HEK293T (cell line): Measurements from ENCODE around the gene VPS37C.
A peak's percentile ranks its signal among the peaks of the same experiment; 100 is the strongest.
"Not testable (repeated sequence)": the region's sequence is repeated elsewhere in the genome, so short reads cannot be mapped to it uniquely, and the experiment has no call there.

Source experiments
- CTCF ChIA-PET: fragments of 350-600 bp; formaldehyde crosslinking; extraction: SDS; loops from one replicate; lab custom pipeline; 2021; ENCODE audit warnings: antibody characterized with exemption, inconsistent platforms; lab: Yijun Ruan, JAX
- POLR2A ChIA-PET: fragments of 350-600 bp; formaldehyde crosslinking; extraction: SDS; loops from one replicate; lab custom pipeline; 2020; ENCODE audit warnings: antibody characterized with exemption, inconsistent platforms; lab: Yijun Ruan, JAX
- DNase-seq: peaks from one replicate; pipeline ENCODE4 v3.0.0; 2012; ENCODE audit warnings: mixed read lengths; ENCODE audit errors: extremely low spot score
- ARNT ChIP-seq: fragments of 450-650 bp; IDR thresholded peaks from 2 replicates; pipeline ENCODE4 v1.6.1; 2017; ENCODE audit warnings: mild to moderate bottlenecking
- BHLHE40 ChIP-seq: fragments of 450-650 bp; IDR thresholded peaks from 2 replicates; pipeline ENCODE4 v1.6.1; 2016; ENCODE audit warnings: mild to moderate bottlenecking, moderate library complexity, borderline replicate concordance
- CTBP1 ChIP-seq: fragments of 450-650 bp; IDR thresholded peaks from 2 replicates; pipeline ENCODE4 v1.6.1; 2016; ENCODE audit warnings: borderline replicate concordance
- ELF4 ChIP-seq: fragments of 450-650 bp; IDR thresholded peaks from 2 replicates; pipeline ENCODE4 v1.6.1; 2017; ENCODE audit warnings: antibody characterized with exemption
- FOXA1 ChIP-seq: fragments of 450-650 bp; IDR thresholded peaks from 2 replicates; pipeline ENCODE4 v1.6.1; 2016; ENCODE audit warnings: mild to moderate bottlenecking
- FOXK2 ChIP-seq: fragments of 450-650 bp; IDR thresholded peaks from 2 replicates; pipeline ENCODE4 v1.6.1; 2016; ENCODE audit warnings: mild to moderate bottlenecking
- FOXM1 ChIP-seq: fragments of 450-650 bp; IDR thresholded peaks from 2 replicates; pipeline ENCODE4 v1.6.1; 2017; ENCODE audit warnings: mild to moderate bottlenecking, borderline replicate concordance
- HDGF ChIP-seq: fragments of 450-650 bp; IDR thresholded peaks from 2 replicates; pipeline ENCODE4 v1.6.1; 2017; ENCODE audit warnings: antibody characterized with exemption, borderline replicate concordance
- L3MBTL2 ChIP-seq: fragments of 450-650 bp; conservative IDR thresholded peaks from 2 replicates; pipeline ENCODE4 v1.6.1; 2016; ENCODE audit warnings: mild to moderate bottlenecking
- LEF1 ChIP-seq: fragments of 450-650 bp; IDR thresholded peaks from 2 replicates; pipeline ENCODE4 v1.6.1; 2017; ENCODE audit warnings: mild to moderate bottlenecking, borderline replicate concordance
- NFRKB ChIP-seq: fragments of 450-650 bp; IDR thresholded peaks from 2 replicates; pipeline ENCODE4 v1.6.1; 2016; ENCODE audit warnings: mild to moderate bottlenecking, moderate library complexity
- SP1 ChIP-seq: fragments of 450-650 bp; IDR thresholded peaks from 2 replicates; pipeline ENCODE4 v1.6.1; 2017
- SUZ12 ChIP-seq: fragments of 450-650 bp; IDR thresholded peaks from 2 replicates; pipeline ENCODE4 v1.6.1; 2016; ENCODE audit warnings: mild to moderate bottlenecking
- TARDBP ChIP-seq: fragments of 450-650 bp; IDR thresholded peaks from 2 replicates; pipeline ENCODE4 v1.6.1; 2016
- ZNF384 ChIP-seq: fragments of 450-650 bp; IDR thresholded peaks from 2 replicates; pipeline ENCODE4 v1.6.1; 2016
- TF ChIP-seq, protein P1 (sequence below): fragments of 450-650 bp; IDR thresholded peaks from 2 replicates; pipeline ENCODE4 v1.6.1; 2016

Gene VPS37C

DNA sequence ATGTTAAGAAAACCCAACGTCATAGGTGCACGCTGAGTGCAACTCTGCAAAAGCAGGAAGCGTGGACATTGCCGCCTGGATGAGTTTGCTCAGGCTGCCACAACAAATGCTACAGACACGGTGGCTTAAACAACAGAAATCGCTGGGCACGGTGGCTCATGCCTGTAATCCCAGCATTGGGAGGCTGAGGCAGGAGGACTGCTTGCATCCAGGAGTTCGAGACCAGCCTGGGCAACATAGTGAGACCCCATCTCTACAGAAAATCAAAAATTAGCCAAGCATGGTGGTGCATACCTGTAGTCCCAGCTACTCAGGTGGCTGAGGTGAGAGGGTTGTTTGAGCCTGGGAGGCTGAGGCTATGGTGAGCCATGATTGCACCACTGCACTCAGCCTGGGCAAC lies 28.7 kb upstream of the VPS37C start:
- CTCF ChIA-PET, result interaction anchor here (0.6 to 0.9 kb wide), 2 partner anchors 359 kb away, joined by 4 to 5 read pairs; no protein-coding TSS in a partner anchor
- POLR2A ChIA-PET, result no interaction called here
- DNase-seq, result no peak
- no peak for TF ChIP-seq HDGF
- no peak for TF ChIP-seq LEF1
- no peak for TF ChIP-seq CTBP1

DNA sequence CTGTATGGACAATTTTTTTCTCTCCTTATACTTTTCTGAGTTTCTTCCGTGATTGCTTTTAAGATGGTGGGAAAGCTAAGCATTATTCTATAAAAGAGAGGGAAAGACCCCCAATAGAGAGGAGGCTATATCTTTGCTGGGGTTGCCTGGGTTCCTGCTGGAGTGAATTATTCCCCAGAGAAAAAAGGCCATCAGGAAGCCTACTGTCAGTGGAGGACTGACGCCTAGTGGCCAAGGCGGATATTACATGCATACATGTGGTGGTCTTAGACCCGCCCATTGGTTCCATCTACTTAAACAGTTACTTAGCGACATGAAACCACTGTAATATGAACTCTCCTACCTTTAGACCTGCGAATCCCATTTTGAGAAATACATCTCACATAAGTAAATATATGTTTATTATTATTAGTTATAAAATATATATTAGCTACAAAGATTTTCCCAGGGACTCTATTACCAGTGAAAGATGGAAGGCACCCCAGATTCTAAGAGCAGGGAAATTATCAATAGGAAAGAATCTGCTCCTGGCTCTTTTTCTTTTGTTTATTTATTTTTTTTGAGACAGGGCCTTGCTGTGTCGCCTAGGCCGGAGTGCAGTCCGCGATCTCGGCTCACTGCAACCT lies 26.4 kb upstream of the VPS37C start:
- POLR2A ChIA-PET, result no interaction called here
- CTCF ChIA-PET, result interaction anchor here (1.4 to 2.1 kb wide), 2 partner anchors 9 to 356 kb away, joined by 6 to 7 read pairs; no protein-coding TSS in a partner anchor
- DNase-seq, result peak; percentile 78
- TF ChIP-seq LEF1, result no peak
- TF ChIP-seq SUZ12, result no peak
- no peak for TF ChIP-seq FOXA1
- TF ChIP-seq ZNF384, result no peak
- no peak for TF ChIP-seq HDGF

DNA sequence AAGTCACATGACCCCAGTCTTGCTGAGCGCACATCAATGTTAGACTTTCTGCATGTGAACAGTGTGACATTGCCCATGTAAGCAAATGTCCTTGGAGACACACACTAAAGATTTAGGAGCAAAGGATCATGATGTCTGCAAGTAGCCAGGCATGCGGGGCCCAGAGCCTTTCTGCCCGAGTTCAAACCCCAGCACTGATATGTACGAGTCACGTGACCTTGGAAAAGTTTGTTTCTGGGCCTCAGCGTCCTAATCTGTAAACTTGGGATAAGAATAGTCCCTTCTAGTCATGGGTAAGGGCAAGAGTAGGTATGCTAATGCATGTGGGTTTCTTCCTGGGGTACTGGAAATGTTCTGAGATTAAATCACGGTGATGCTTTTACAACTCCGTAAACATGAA lies 25.3 kb upstream of the VPS37C start:
- no peak for DNase-seq
- ChIA-PET CTCF (interaction anchor here (0.7 to 2.1 kb wide), 3 partner anchors 8 to 355 kb away, joined by 4 to 7 read pairs (median 6); no protein-coding TSS in a partner anchor), POLR2A (no interaction called here)
- TF ChIP-seq HDGF (no peak), L3MBTL2 (no peak), ARNT (no peak), SP1 (no peak), CTBP1 (no peak), BHLHE40 (no peak), FOXM1 (no peak), TARDBP (no peak), ZNF384 (no peak), FOXK2 (no peak), LEF1 (no peak), ELF4 (no peak)
- TF ChIP-seq, protein P1, sequence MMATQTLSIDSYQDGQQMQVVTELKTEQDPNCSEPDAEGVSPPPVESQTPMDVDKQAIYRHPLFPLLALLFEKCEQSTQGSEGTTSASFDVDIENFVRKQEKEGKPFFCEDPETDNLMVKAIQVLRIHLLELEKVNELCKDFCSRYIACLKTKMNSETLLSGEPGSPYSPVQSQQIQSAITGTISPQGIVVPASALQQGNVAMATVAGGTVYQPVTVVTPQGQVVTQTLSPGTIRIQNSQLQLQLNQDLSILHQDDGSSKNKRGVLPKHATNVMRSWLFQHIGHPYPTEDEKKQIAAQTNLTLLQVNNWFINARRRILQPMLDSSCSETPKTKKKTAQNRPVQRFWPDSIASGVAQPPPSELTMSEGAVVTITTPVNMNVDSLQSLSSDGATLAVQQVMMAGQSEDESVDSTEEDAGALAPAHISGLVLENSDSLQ, result no peak

DNA sequence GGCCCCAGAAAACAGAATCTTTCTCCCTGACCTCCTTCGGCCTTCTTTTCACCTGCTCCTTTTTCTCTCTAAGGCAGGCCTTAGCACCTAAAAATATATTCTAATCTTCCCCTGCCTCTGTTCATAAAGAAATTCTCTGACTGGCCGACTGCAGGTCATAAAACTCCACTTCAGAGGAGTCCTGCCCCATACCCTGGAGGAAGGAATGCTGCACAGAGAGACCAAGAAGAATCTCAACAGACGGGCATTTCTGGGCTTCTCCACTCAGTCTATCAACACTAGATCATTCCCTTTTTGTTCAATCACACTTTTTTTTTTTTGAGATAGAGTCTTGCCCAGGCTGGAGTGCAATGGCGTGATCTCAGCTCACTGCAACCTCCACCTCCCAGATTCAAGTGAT lies 22.4 kb upstream of the VPS37C start:
- POLR2A ChIA-PET, result no interaction called here
- TF ChIP-seq ZNF384 (no peak), TARDBP (no peak), FOXM1 (no peak), HDGF (no peak), FOXK2 (no peak), FOXA1 (no peak), BHLHE40 (no peak), LEF1 (no peak), ARNT (no peak), SP1 (no peak), NFRKB (no peak), CTBP1 (no peak), L3MBTL2 (no peak), ELF4 (no peak), SUZ12 (no peak)
- TF ChIP-seq, protein P1, result no peak
- CTCF ChIA-PET, result interaction anchor here (0.6 kb wide), 1 partner anchor 35 kb away, joined by 3 read pairs; no protein-coding TSS in a partner anchor

DNA sequence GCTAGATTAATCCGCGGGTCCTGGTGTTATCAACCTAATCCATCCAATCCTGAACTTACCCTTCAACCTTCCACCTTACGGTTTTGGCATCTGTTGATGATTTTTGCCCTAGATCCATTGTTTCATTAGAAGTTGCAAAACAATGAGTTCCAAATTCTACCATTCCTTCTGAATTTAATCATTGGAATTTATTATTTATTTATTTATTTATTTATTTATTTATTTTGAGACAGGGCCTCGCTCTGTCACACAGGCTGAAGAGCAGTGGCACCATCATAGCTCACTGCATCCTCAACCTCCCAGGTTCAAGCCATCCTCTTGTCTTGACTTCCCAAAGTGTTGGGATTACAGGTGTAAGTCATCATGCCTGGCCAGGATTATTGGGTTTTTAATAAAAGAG lies 20.3 kb upstream of the VPS37C start:
- ChIA-PET POLR2A (no interaction called here), CTCF (no interaction called here)
- TF ChIP-seq ELF4 (no peak), NFRKB (no peak), FOXK2 (no peak), LEF1 (no peak), ARNT (no peak), SP1 (no peak), CTBP1 (no peak), BHLHE40 (no peak), TARDBP (no peak), HDGF (no peak), FOXM1 (no peak), ZNF384 (no peak), L3MBTL2 (no peak), FOXA1 (no peak), SUZ12 (no peak)
- TF ChIP-seq, protein P1, result no peak
- DNase-seq, result no peak

More for the DNA sequence above, 22.4 kb upstream of the VPS37C start:
- DNase-seq, result no peak

DNA sequence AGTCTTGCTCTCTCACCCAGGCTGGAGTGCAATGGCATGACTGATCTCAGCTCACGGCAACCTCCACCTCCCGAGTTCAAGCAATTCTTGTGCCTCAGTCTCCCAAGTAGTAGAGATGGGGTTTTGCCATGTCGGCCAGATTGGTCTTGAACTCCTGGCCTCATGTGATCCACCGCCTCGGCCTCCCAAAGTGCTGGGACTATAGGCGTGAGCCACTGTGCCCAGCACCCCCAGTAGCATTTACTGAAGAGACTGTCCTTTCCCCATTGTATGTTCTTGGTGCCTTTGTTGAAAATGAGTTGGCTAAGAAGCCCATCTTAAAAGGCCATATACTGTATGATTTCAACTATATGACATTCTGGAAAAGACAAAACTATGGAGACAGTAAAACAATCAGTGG lies 19.0 kb upstream of the VPS37C start:
- CTCF ChIA-PET, POLR2A ChIA-PET, DNase-seq: not testable (repeated sequence)

DNA sequence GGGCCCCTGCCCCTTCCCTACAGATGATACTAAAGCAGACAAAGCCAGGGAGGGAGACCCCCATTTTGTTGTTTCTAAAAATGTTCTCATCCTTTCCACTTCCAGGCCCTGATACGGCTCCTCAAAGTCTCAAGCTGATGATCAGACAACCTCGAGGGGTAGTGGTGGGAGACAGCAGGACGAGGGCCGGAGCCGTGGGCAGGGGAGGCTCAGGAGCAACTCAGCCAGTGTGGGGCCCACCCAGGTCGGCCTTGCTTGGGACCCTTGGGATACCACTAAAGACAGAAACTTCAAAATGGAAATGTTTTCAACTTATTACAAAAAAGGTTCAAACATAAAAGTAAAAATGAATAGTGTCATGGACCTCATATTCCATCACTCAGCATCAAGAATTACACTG lies 15.2 kb upstream of the VPS37C start:
- ChIA-PET CTCF (no interaction called here), POLR2A (no interaction called here)
- no peak for TF ChIP-seq ARNT
- TF ChIP-seq FOXK2, result no peak
- no peak for DNase-seq
